ENCODE results near the gene KCNA5. TPM values are rescaled to one million over a fixed set of nuclear protein-coding genes. Genes with fewer than 3 reads are reported as not detected.

The KCNA5 gene
- total and polyA plus RNA-seq, 2 of the 4 experiments (the other 2 are of a cell fraction), result not detected

GRCh38 chr12:5073853-5074252 is 30.2 kb downstream of the KCNA5 start:
- H3K9me3 ChIP-seq (ENCODE audit: control insufficient read depth, insufficient read depth, low read length), result no peaks in the 10 kb centered on the region
- DNase-seq (peak; percentile 44), ATAC-seq (ENCODE audit: low read depth) (no peak)
- intact Hi-C loops (cut with micrococcal nuclease), result no loop called here
- H4K91ac ChIP-seq (ENCODE audit: insufficient read depth, low read depth, low read length), result no peak overlapping the region
- in situ Hi-C loops (cut with MboI; ENCODE audit: low sequenced_read_pairs), result no loop called here
- no peak overlapping the region for H3K9ac ChIP-seq (ENCODE audit: low read depth, low read length)
- no peak for TF ChIP-seq POLR2A (IDR thresholded peaks at IDR 0.05; ENCODE audit: low read depth, low read length)
- no peak for TF ChIP-seq RFX5 (IDR thresholded peaks at IDR 0.05; ENCODE audit: low read depth, low read length)
- peak; percentile 74 for TF ChIP-seq SMC3 (IDR thresholded peaks at IDR 0.05; ENCODE audit: low read depth, low read length)
- peak; percentile 58 for TF ChIP-seq CTCF (conservative IDR thresholded peaks at IDR 0.05; ENCODE audit: low read depth, low read length)
- TF ChIP-seq MAZ (IDR thresholded peaks at IDR 0.05; ENCODE audit: borderline replicate concordance, low read depth, low read length), result peak; percentile 51; the same call in 1 of the 2 replicates
- TF ChIP-seq RAD21 (IDR thresholded peaks at IDR 0.05; ENCODE audit: low read length), result peak; percentile 77
- peak overlapping the region; percentile 16 for H2AFZ ChIP-seq (replicated peaks; ENCODE audit: low read length, poor library complexity)
- no peak overlapping the region for H2BK15ac ChIP-seq (ENCODE audit: low read depth, low read length)
- dilution Hi-C loops (cut with HindIII; ENCODE audit: low sequenced_read_pairs, unreplicated experiment), result no loop called here
- H3K14ac ChIP-seq (replicated peaks; ENCODE audit: low read depth, low read length), result no peak overlapping the region
- no peak overlapping the region for H3K27ac ChIP-seq (ENCODE audit: insufficient read depth, low read length)
- H3K9me1 ChIP-seq (ENCODE audit: insufficient read depth, low read length), result no peaks in the 10 kb centered on the region
- H3K4ac ChIP-seq (ENCODE audit: low read depth, low read length), result no peak overlapping the region
- ChIA-PET CTCF (interaction anchor here (1.2 kb wide), 1 partner anchor 12 kb away, joined by 4 read pairs; no protein-coding TSS in a partner anchor), POLR2A (ENCODE audit: unreplicated experiment) (no interaction called here)
- no CpG with 5 or more reads among the region's 1 CpG for WGBS, 2 experiments (ENCODE audit: extremely low coverage in 2 of 2, insufficient read length in 1 of 2)
- H3K79me1 ChIP-seq (ENCODE audit: low read depth in 1 of 2, low read length in 2 of 2), result no peaks in the 10 kb centered on the region
- H2BK20ac ChIP-seq (ENCODE audit: low read depth, low read length), result no peak overlapping the region
- H2AK5ac ChIP-seq (ENCODE audit: low read depth, low read length), result 0 out of 2 replicates have a peak overlapping the region, but pooled peaks have one; percentile 13
- peaks cover 17% of the 10 kb centered on the region for H3K27me3 ChIP-seq (ENCODE audit: control insufficient read depth, insufficient read depth, low read length)
- no peak overlapping the region for H3K18ac ChIP-seq (ENCODE audit: low read depth, low read length)
- no peak overlapping the region for H3K4me3 ChIP-seq (ENCODE audit: insufficient read depth, low read depth, low read length)
- no peak overlapping the region; the same call in 1 of the 2 replicates for H2BK120ac ChIP-seq (ENCODE audit: low read depth, low read length)
- H4K20me1 ChIP-seq (ENCODE audit: insufficient read depth, low read length), result no peaks in the 10 kb centered on the region
- no peaks in the 10 kb centered on the region for H3K36me3 ChIP-seq (ENCODE audit: control insufficient read depth, insufficient read depth, low read length)
- H3K4me1 ChIP-seq (ENCODE audit: control insufficient read depth, insufficient read depth, low read length), result no peaks in the 10 kb centered on the region
- no peak overlapping the region for H2BK5ac ChIP-seq (ENCODE audit: low read depth, low read length, poor library complexity, severe bottlenecking)
- no peak overlapping the region for H4K8ac ChIP-seq (ENCODE audit: low read depth in 2 of 2, low read length in 2 of 2)
- H3K4me2 ChIP-seq (ENCODE audit: low read depth, low read length), result no peak overlapping the region
- H3K56ac ChIP-seq (ENCODE audit: extremely low read depth, insufficient read depth, low read length), result no peak overlapping the region
- BruUV-seq (replicated peaks), result no TSS peak
- H2AK9ac ChIP-seq (replicated peaks; ENCODE audit: low read depth, low read length, poor library complexity), result no peak overlapping the region
- H4K5ac ChIP-seq (ENCODE audit: low read depth, low read length), result no peak overlapping the region
- no peak overlapping the region for H3K23ac ChIP-seq (ENCODE audit: low read depth, low read length)
